ENCODE measurements around the gene PRR32. TPM values are rescaled to one million over a fixed set of nuclear protein-coding genes. Genes with fewer than 3 reads are reported as not detected.

PRR32 gene, protein sequence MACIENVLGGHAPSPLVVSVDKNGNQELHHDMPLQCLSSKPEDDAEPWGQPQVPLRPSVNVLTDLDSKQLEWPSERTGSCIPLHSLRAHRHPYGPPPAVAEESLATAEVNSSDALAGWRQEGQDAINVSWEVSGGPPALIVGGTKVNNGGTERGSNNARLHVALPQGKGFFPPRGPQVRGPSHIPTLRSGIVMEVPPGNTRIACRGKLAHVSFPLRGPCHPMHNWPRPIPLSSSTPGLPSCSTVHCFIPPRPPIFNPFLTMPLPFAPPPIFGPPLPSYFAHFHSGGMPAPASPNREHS
- total RNA-seq (2021; fragmentation: NEBNext Ultra II Directional; extraction: Animal tissue kit (Norgen Biotek cat#: 25700)) (not detected in 2 replicates), polyA plus RNA-seq (2011; rRNA removed) (not detected in 2 replicates), polyA minus RNA-seq (2011; rRNA and poly(A)+ RNA removed) (not detected in 2 replicates)
- not detected for polyA plus RNA-seq (2011; cell fraction: cytosol; rRNA removed)
- not detected for polyA plus RNA-seq (2011; cell fraction: nucleus; rRNA removed)
- polyA plus RNA-seq (2012, experiment 1 of 2): not detected in 4 replicates
- not detected for polyA plus RNA-seq (2012, experiment 2 of 2)
- not detected for polyA plus RNA-seq (2013, experiment 1 of 2)
- polyA plus RNA-seq (2013, experiment 2 of 2): not detected
- not detected for polyA minus RNA-seq (2011; cell fraction: cytosol; rRNA and poly(A)+ RNA removed)
- not detected for polyA minus RNA-seq (2011; cell fraction: nucleus; rRNA and poly(A)+ RNA removed)
- long read RNA-seq, experiment 1: 0 reads
- long read RNA-seq, experiment 2: 0 reads

DNA sequence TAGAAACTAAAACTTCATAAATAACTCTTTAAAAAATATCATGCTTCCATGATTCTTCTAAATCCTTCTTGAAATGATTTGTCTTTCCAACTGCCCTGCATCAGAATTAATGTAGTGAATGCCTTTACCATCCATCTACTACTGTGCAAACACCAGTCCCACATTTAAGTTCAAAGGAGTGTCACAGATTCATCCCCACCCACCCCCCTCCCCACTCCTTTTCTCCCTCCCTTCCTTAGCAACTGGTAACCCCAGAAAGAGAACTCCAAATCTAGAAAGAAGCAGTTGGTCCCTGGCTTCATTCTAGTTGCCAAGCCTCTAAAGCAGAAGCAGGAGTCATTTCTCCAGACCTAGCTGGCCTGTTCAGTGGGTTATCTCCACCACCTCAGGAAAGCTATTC, at the start of gene PRR32:
Gene PRR32 (plus strand): TSS at position 301 of the 400 bp plus-strand sequence. CDS start 115 bp downstream, outside the sequence.
- Histone ChIP-seq H3K79me2 (ENCODE audit: control insufficient read depth in 1 of 2, insufficient read depth in 2 of 2, low read length in 2 of 2) (no peaks in the 10 kb centered on the region), H3K4me3 (ENCODE audit: extremely low read depth in 1 of 4, insufficient read depth in 2 of 4, low read depth in 3 of 4, low read length in 4 of 4) (no peak within 1 kb of the TSS), H3K18ac (ENCODE audit: extremely low read depth, low read length) (no peak within 1 kb of the TSS), H3K27ac (ENCODE audit: low read depth, low read length) (no peak within 1 kb of the TSS), H3K27me3 (replicated peaks in 1 of 4; ENCODE audit: control insufficient read depth in 3 of 4, extremely low read depth in 1 of 4, insufficient read depth in 3 of 4, low read length in 3 of 4) (no peaks in the 10 kb centered on the region), H3K4me2 (ENCODE audit: insufficient read depth in 1 of 2, low read depth in 2 of 2, low read length in 2 of 2) (no peak within 1 kb of the TSS), H3K4ac (replicated peaks; ENCODE audit: insufficient read length, low read depth, low read length) (no peak within 1 kb of the TSS), H4K91ac (replicated peaks; ENCODE audit: insufficient read length, low read length) (no peak within 1 kb of the TSS), H4K5ac (ENCODE audit: insufficient read length, low read depth, low read length) (no peak within 1 kb of the TSS), H2AK5ac (ENCODE audit: low read depth, low read length) (no peak within 1 kb of the TSS), H3K4me1 (replicated peaks in 1 of 4; ENCODE audit: control insufficient read depth in 3 of 4, insufficient read depth in 4 of 4, low read length in 3 of 4) (no peaks in the 10 kb centered on the region), H2BK12ac (ENCODE audit: low read depth, low read length) (no peak within 1 kb of the TSS), H3K14ac (ENCODE audit: insufficient read length) (no peak within 1 kb of the TSS), H2BK120ac (replicated peaks; ENCODE audit: low read depth, low read length) (no peak within 1 kb of the TSS), H2BK5ac (ENCODE audit: low read depth, low read length) (no peak within 1 kb of the TSS), H4K8ac (ENCODE audit: extremely low read depth, insufficient read depth, low read length) (no peak within 1 kb of the TSS; the same call in 1 of the 2 replicates), H3K23ac (ENCODE audit: insufficient read length) (no peak within 1 kb of the TSS), H3K9me3 (ENCODE audit: insufficient read depth in 2 of 2, low read depth in 1 of 2, low read length in 1 of 2) (no peaks in the 10 kb centered on the region), H3K23me2 (ENCODE audit: low read depth, low read length) (no peaks in the 10 kb centered on the region), H3K56ac (replicated peaks; ENCODE audit: insufficient read length, low read depth, low read length) (no peak within 1 kb of the TSS), H3K9ac (replicated peaks in 1 of 4; ENCODE audit: extremely low read depth in 1 of 4, low read depth in 3 of 4, low read length in 3 of 4) (no peak within 1 kb of the TSS), H2BK15ac (ENCODE audit: low read length) (no peak within 1 kb of the TSS), H4K20me1 (replicated peaks in 1 of 2; ENCODE audit: control insufficient read depth in 1 of 2, insufficient read depth in 2 of 2, low read length in 2 of 2) (no peaks in the 10 kb centered on the region), H3K36me3 (ENCODE audit: control insufficient read depth in 2 of 4, insufficient read depth in 4 of 4, low read length in 3 of 4) (no peaks in the 10 kb centered on the region), H3K79me1 (ENCODE audit: low read depth, low read length) (no peaks in the 10 kb centered on the region), H2BK20ac (ENCODE audit: low read length) (no peak within 1 kb of the TSS), H2AFZ (ENCODE audit: low read length) (no peak within 1 kb of the TSS)
- FAIRE-seq (no peak), DNase-seq (ENCODE audit: low read depth in 1 of 2, low spot score in 2 of 2) (no peak)
- ChIA-PET CTCF (ENCODE audit: partially characterized antibody) (no interaction called here), POLR2A (ENCODE audit: partially characterized antibody) (no interaction called here)
- TF ChIP-seq SP2 (IDR thresholded peaks at IDR 0.05; ENCODE audit: low read length) (no peak), MAFK (IDR thresholded peaks at IDR 0.05; ENCODE audit: low read depth, low read length) (no peak), KDM5A (IDR thresholded peaks at IDR 0.05; ENCODE audit: low read length) (no peak), ASH2L (IDR thresholded peaks at IDR 0.05; ENCODE audit: low read length) (no peak), ZNF274 (IDR thresholded peaks at IDR 0.05; ENCODE audit: borderline replicate concordance, extremely low read depth, low read length) (no peak), RBBP5 (IDR thresholded peaks at IDR 0.05; ENCODE audit: borderline replicate concordance, low read depth, low read length) (no peak), SP4 (IDR thresholded peaks at IDR 0.05; ENCODE audit: low read length) (no peak), RFX5 (IDR thresholded peaks at IDR 0.05; ENCODE audit: borderline replicate concordance, low read depth, low read length) (no peak), SRF (IDR thresholded peaks at IDR 0.05; ENCODE audit: low read depth, low read length) (no peak)
- TF ChIP-seq, protein P1, sequence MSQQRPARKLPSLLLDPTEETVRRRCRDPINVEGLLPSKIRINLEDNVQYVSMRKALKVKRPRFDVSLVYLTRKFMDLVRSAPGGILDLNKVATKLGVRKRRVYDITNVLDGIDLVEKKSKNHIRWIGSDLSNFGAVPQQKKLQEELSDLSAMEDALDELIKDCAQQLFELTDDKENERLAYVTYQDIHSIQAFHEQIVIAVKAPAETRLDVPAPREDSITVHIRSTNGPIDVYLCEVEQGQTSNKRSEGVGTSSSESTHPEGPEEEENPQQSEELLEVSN (IDR thresholded peaks at IDR 0.05): no peak
- TF ChIP-seq, protein P2, sequence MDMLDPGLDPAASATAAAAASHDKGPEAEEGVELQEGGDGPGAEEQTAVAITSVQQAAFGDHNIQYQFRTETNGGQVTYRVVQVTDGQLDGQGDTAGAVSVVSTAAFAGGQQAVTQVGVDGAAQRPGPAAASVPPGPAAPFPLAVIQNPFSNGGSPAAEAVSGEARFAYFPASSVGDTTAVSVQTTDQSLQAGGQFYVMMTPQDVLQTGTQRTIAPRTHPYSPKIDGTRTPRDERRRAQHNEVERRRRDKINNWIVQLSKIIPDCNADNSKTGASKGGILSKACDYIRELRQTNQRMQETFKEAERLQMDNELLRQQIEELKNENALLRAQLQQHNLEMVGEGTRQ (IDR thresholded peaks at IDR 0.05; ENCODE audit: low read length): no peak
